Progenitor cell of endocrine pancreas (in vitro differentiated cells): ENCODE results near the gene CMIP. TPM values are rescaled to one million over a fixed set of nuclear protein-coding genes. Genes with fewer than 3 reads are reported as not detected.
A peak's percentile ranks its signal among the peaks of the same experiment; 100 is the strongest.
"Not testable (repeated sequence)": the region's sequence is repeated elsewhere in the genome, so short reads cannot be mapped to it uniquely, and the experiment has no call there.

Experiments
- DNase-seq: peaks from one replicate; pipeline ENCODE4 v3.0.0; 2021; ENCODE audit warnings: low spot score; ENCODE audit not compliant: unreplicated experiment
- H3K27ac Mint-ChIP-seq: 2 replicates; pipeline ENCODE4 v1.8.0; 2021; ENCODE audit warnings: mild to moderate bottlenecking, moderate library complexity, mixed read lengths
- H3K27me3 Mint-ChIP-seq: 2 replicates; pipeline ENCODE4 v1.8.0; 2021; ENCODE audit warnings: mixed read lengths
- H3K36me3 Mint-ChIP-seq: 2 replicates; pipeline ENCODE4 v1.8.0; 2022; ENCODE audit warnings: mixed read lengths; ENCODE audit not compliant: insufficient read depth
- H3K4me1 Mint-ChIP-seq: 2 replicates; pipeline ENCODE4 v1.8.0; 2021; ENCODE audit warnings: low read depth, mixed read lengths
- H3K4me3 Mint-ChIP-seq: 2 replicates; pipeline ENCODE4 v1.8.0; 2021; ENCODE audit warnings: low read depth, mild to moderate bottlenecking, moderate library complexity, mixed read lengths
- H3K9me3 Mint-ChIP-seq: 2 replicates; pipeline ENCODE4 v1.8.0; 2021; ENCODE audit warnings: low read depth, mixed read lengths
- CTCF ChIP-seq: fragments of 200-600 bp; sonication (generic); IDR thresholded peaks from one replicate; pipeline ENCODE4 v1.5.0; 2021; ENCODE audit warnings: antibody characterized with exemption, mild to moderate bottlenecking; ENCODE audit not compliant: unreplicated experiment
- total RNA-seq: library from RNA; stranded (reverse); gene quantifications from 2 replicates; pipeline ENCODE4 v1.2.1, GENCODE V29; 2021

The CMIP gene
- total RNA-seq, 1 donor from 2014 or later = 62.7 TPM

GRCh38 chr16:81520560-81521135 is 76.0 kb downstream of the CMIP start:
- Mint-ChIP-seq H3K9me3 (no peaks in the 10 kb centered on the region), H3K27ac (no peak overlapping the region), H3K4me3 (no peak overlapping the region), H3K36me3 (peaks cover 8% of the 10 kb centered on the region), H3K4me1 (no peaks in the 10 kb centered on the region), H3K27me3 (no peaks in the 10 kb centered on the region)
- DNase-seq = no peak
- no peak for TF ChIP-seq CTCF

- Mint-ChIP-seq H3K4me3 (no peak overlapping the region), H3K9me3 (no peaks in the 10 kb centered on the region), H3K36me3 (peaks cover 8% of the 10 kb centered on the region), H3K27me3 (no peaks in the 10 kb centered on the region), H3K27ac (no peak overlapping the region), H3K4me1 (no peaks in the 10 kb centered on the region)
- no peak for DNase-seq
- TF ChIP-seq CTCF = no peak
Measured at GRCh38 chr16:81521141-81521626, 76.6 kb downstream of the CMIP start.

DNA sequence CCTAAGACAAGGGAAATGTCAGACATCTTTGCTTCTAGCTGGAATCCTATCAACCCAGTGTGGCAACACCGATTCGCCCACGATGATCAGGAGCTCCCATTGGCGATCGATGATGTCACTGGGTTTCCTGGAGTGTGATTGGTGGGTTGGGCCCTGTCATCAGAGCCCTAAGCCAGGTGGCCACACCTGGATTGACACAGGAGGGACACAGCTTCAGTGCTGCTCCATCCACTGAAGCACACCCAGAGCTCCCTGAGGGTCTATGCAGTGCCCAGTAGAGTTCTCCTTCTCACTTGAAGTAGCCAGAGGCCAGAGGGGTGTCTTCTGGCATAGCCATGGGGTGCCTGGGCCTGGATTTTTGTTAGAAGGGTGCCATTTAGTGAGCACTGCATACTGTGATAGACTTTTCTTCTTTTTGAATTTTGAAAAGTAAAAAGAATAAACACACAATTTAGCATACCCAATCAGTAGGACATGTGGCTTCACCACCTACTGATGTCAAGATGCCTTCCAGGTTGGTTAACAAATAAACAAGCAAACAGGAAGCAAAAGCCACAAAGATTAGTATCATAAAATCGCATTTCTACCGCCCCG is 77.6 kb downstream of the CMIP start:
- TF ChIP-seq CTCF = no peak
- no peak overlapping the region for H3K27ac Mint-ChIP-seq

GRCh38 chr16:81522851-81523250 is 78.2 kb downstream of the CMIP start:
- H3K9me3 Mint-ChIP-seq, H3K4me1 Mint-ChIP-seq, H3K4me3 Mint-ChIP-seq, DNase-seq, H3K27me3 Mint-ChIP-seq: not testable (repeated sequence)
- peaks cover 15% of the 10 kb centered on the region for H3K36me3 Mint-ChIP-seq
- peak overlapping the region; percentile 68 for H3K27ac Mint-ChIP-seq

More for the DNA sequence above, 77.6 kb downstream of the CMIP start:
- no peak for DNase-seq
- H3K27me3 Mint-ChIP-seq = no peaks in the 10 kb centered on the region
- peaks cover 4% of the 10 kb centered on the region for H3K9me3 Mint-ChIP-seq
- no peak overlapping the region for H3K4me3 Mint-ChIP-seq
- peaks cover 12% of the 10 kb centered on the region for H3K36me3 Mint-ChIP-seq
- peaks cover 4% of the 10 kb centered on the region for H3K4me1 Mint-ChIP-seq

- Mint-ChIP-seq H3K4me1 (peaks cover 4% of the 10 kb centered on the region), H3K27ac (peak overlapping the region; percentile 68), H3K36me3 (peaks cover 16% of the 10 kb centered on the region), H3K9me3 (peaks cover 8% of the 10 kb centered on the region), H3K27me3 (no peaks in the 10 kb centered on the region), H3K4me3 (no peak overlapping the region)
- no peak for TF ChIP-seq CTCF
- DNase-seq = no peak
Measured at GRCh38 chr16:81523387-81524115, 78.9 kb downstream of the CMIP start.
